ENCODE measurements around the gene NSRP1. TPM values are rescaled to one million over a fixed set of nuclear protein-coding genes. Genes with fewer than 3 reads are reported as not detected.

The NSRP1 gene
- total and polyA plus RNA-seq, 2 of the 8 experiments (the other 6 are each of a cell fraction or from before 2014, with no cell fraction given): 6.1 to 22.4 TPM

DNA sequence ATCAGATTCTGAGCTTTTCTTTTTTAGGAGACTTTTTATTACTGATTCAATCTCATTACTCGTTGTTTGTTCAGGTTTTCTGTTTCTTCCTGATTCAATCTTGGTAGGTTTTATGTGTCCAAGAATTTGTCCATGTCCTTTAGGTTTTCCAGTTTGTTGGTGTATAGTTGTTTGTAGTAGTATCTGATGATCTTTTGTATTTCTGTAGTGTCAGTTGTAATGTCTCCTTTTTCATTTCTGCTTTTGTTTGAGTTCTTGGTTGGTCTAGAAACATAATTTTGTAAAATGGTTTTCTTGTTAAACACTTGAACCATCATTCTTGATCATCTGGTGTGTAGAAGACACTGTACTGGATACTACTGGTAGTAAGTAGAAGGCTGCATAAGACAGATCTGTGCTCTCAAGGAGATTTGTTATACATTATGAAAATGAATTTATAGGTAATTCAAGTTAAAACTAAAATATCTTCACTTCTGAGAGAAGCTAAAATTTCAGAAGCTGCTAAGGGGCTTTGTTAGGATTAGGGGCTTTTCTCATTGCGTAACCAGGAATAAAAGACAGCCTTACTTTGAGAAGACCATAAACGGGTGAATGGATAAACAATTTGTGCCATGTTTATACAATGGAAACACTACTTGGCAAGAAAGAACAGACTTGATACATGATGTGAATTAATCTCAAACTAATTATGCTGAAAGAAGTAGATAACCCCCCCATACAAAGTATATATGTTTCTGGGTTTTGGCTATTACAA lies 44.0 kb downstream of the NSRP1 start:
- peaks cover 0 to 54% of the 10 kb centered on the region in 2 experiments; a peak in 2 of 4 replicates for H3K79me2 ChIP-seq (ENCODE audit: control insufficient read depth in 1 of 2, insufficient read depth in 2 of 2, low read length in 2 of 2)
- no peak overlapping the region for H2AK5ac ChIP-seq (ENCODE audit: low read depth, low read length)
- H3K9ac ChIP-seq (replicated peaks in 1 of 4; ENCODE audit: extremely low read depth in 1 of 4, low read depth in 3 of 4, low read length in 3 of 4): no peak overlapping the region
- no peaks in the 10 kb centered on the region for H3K27me3 ChIP-seq (replicated peaks in 1 of 4; ENCODE audit: control insufficient read depth in 3 of 4, extremely low read depth in 1 of 4, insufficient read depth in 3 of 4, low read length in 3 of 4)
- ChIA-PET CTCF (ENCODE audit: partially characterized antibody) (no interaction called here), POLR2A (ENCODE audit: partially characterized antibody) (no interaction called here)
- H3K27ac ChIP-seq (ENCODE audit: low read depth, low read length): no peak overlapping the region
- no peak for FAIRE-seq
- H3K23ac ChIP-seq (ENCODE audit: insufficient read length): no peak overlapping the region
- no peak overlapping the region for H3K56ac ChIP-seq (replicated peaks; ENCODE audit: insufficient read length, low read depth, low read length)
- H3K4me1 ChIP-seq (replicated peaks in 1 of 4; ENCODE audit: control insufficient read depth in 3 of 4, insufficient read depth in 4 of 4, low read length in 3 of 4): no peaks in the 10 kb centered on the region
- H3K18ac ChIP-seq (ENCODE audit: extremely low read depth, low read length): no peak overlapping the region
- no peak overlapping the region for H2AFZ ChIP-seq (ENCODE audit: low read length)
- H4K5ac ChIP-seq (ENCODE audit: insufficient read length, low read depth, low read length): no peak overlapping the region
- H2BK5ac ChIP-seq (ENCODE audit: low read depth, low read length): no peak overlapping the region
- no peaks in the 10 kb centered on the region for H3K9me3 ChIP-seq (ENCODE audit: insufficient read depth in 2 of 2, low read depth in 1 of 2, low read length in 1 of 2)
- H2BK20ac ChIP-seq (ENCODE audit: low read length): no peak overlapping the region
- no peak overlapping the region for H3K14ac ChIP-seq (ENCODE audit: insufficient read length)
- no peaks in the 10 kb centered on the region for H3K23me2 ChIP-seq (ENCODE audit: low read depth, low read length)
- no peak overlapping the region for H4K8ac ChIP-seq (ENCODE audit: extremely low read depth, insufficient read depth, low read length)
- peaks cover 0 to 9% (median 2%) of the 10 kb centered on the region in 4 experiments; a peak in 2 of 8 replicates for H3K36me3 ChIP-seq (ENCODE audit: control insufficient read depth in 2 of 4, insufficient read depth in 4 of 4, low read length in 3 of 4)
- H4K91ac ChIP-seq (replicated peaks; ENCODE audit: insufficient read length, low read length): no peak overlapping the region
- no peak overlapping the region for H2BK12ac ChIP-seq (ENCODE audit: low read depth, low read length)
- no peak for TF ChIP-seq ZNF274 (IDR thresholded peaks at IDR 0.05; ENCODE audit: borderline replicate concordance, extremely low read depth, low read length)
- TF ChIP-seq POLR2A (IDR thresholded peaks at IDR 0.05; ENCODE audit: control extremely low read depth in 1 of 2, low read depth in 2 of 2, low read length in 2 of 2): no peak
- no peak for TF ChIP-seq POLR2AphosphoS5 (IDR thresholded peaks at IDR 0.05; ENCODE audit: low read depth, low read length)
- TF ChIP-seq SUZ12 (IDR thresholded peaks at IDR 0.05; ENCODE audit: low read length): no peak
- TF ChIP-seq CBX8 (IDR thresholded peaks at IDR 0.05; ENCODE audit: borderline replicate concordance, low read depth, low read length): no peak
- TF ChIP-seq CBX5 (IDR thresholded peaks at IDR 0.05; ENCODE audit: low read depth, low read length): no peak
- TF ChIP-seq SRF (IDR thresholded peaks at IDR 0.05; ENCODE audit: low read depth, low read length): no peak
- no peak for TF ChIP-seq EP300 (IDR thresholded peaks at IDR 0.05; ENCODE audit: borderline replicate concordance in 1 of 2, low read depth in 2 of 2, low read length in 2 of 2)
- no peak for TF ChIP-seq CHD1 (IDR thresholded peaks at IDR 0.05; ENCODE audit: low read depth, low read length)
- no peak for TF ChIP-seq TCF12 (IDR thresholded peaks at IDR 0.05; ENCODE audit: low read depth, low read length)
- H3K4me2 ChIP-seq (ENCODE audit: insufficient read depth in 1 of 2, low read depth in 2 of 2, low read length in 2 of 2): no peak overlapping the region
- H3K79me1 ChIP-seq (ENCODE audit: low read depth, low read length): no peaks in the 10 kb centered on the region
- no peak overlapping the region for H3K4me3 ChIP-seq (ENCODE audit: extremely low read depth in 1 of 4, insufficient read depth in 2 of 4, low read depth in 3 of 4, low read length in 4 of 4)
- no peaks in the 10 kb centered on the region for H4K20me1 ChIP-seq (replicated peaks in 1 of 2; ENCODE audit: control insufficient read depth in 1 of 2, insufficient read depth in 2 of 2, low read length in 2 of 2)
- H2BK120ac ChIP-seq (replicated peaks; ENCODE audit: low read depth, low read length): no peak overlapping the region
- DNase-seq (ENCODE audit: low read depth in 1 of 2, low spot score in 2 of 2): no peak
- no peak overlapping the region for H2BK15ac ChIP-seq (ENCODE audit: low read length)
- H3K4ac ChIP-seq (replicated peaks; ENCODE audit: insufficient read length, low read depth, low read length): no peak overlapping the region
- WGBS, 2 experiments (ENCODE audit: extremely low coverage in 1 of 2, insufficient coverage in 1 of 2, insufficient read length in 1 of 2, insufficient replicate concordance in 2 of 2, low coverage in 1 of 2, low lambda C conversion rate in 2 of 2, missing lambda C conversion rate in 1 of 2): 91% methylated on average over 3 of the region's 3 CpGs; no CpG with 5 or more reads in 1 of the 2 experiments
